ENCODE measurements around the gene SLX9.

SLX9 gene

DNA sequence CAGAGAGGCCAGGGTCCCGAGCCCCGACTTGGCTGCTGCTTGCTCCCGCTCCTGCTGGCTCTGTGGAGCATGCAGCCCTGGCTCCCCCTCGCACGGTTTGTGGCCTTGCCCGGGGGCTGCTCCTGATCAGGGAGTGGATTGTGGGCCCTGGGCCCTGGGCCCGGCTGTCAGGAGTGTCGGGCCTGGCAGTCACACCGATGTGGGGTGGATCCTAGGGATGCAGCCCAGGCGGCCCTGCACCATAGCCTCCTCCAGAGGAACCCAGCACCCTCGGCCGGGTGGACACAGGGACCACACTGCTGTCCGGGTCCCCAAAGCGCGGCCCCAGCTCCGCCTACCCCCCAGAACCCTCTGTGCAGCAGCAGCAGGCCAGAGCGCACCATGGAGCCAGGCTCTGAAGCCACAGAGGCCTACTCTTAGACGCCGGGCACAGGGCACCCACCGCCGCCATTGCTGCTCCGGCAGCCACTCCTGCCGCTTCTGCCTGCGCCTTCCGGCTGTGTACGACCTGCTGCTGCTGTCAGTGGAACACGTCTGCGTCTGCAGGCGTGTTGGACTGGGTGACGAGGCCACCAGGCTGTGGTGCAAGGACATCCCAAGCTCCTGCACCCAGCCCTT, 9.4 kb downstream of the SLX9 start:
- no peak for DNase-seq

DNA sequence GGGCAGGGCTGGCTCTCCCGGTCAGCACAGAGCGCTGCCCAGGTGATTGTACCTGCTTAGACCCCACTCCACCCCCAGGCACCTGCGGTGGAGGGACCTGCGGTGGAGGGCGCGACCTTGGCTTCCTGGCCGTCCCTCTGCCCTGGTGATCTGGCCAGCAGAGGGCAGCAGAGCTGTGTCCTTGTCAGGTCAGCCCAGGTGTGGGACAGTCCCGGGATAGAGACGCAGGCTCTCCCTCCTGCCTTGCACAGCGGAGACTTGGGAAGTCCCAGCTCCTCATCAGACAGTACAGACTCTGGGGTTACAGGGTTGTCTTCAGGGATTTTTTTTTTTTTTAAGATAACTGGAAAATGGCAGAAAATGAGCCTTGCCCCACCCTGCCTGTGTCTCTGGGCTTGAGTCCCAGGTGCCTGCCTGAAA, 10.0 kb downstream of the SLX9 start:
- DNase-seq: peak; percentile 85

DNA sequence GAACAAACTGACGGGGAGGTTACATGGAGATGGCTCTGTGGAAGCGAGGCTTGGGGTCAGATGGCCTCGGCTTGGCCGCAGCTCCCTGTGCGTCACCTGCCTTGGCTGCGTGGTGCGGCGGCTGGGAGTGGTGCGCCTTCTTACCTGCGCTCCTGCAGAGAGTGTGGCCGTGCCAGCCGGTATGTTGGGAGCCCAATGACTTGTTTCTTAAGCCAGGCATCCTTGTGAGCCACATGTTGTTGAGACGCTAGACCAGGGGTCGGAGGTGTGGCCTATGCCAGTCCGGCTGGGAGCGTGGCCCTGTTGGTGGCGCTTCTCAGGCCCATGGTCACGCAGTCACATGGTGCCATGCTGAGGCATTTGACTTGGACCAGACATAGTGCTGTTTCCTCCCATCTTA, 10.5 kb downstream of the SLX9 start:
- DNase-seq: no peak

DNA sequence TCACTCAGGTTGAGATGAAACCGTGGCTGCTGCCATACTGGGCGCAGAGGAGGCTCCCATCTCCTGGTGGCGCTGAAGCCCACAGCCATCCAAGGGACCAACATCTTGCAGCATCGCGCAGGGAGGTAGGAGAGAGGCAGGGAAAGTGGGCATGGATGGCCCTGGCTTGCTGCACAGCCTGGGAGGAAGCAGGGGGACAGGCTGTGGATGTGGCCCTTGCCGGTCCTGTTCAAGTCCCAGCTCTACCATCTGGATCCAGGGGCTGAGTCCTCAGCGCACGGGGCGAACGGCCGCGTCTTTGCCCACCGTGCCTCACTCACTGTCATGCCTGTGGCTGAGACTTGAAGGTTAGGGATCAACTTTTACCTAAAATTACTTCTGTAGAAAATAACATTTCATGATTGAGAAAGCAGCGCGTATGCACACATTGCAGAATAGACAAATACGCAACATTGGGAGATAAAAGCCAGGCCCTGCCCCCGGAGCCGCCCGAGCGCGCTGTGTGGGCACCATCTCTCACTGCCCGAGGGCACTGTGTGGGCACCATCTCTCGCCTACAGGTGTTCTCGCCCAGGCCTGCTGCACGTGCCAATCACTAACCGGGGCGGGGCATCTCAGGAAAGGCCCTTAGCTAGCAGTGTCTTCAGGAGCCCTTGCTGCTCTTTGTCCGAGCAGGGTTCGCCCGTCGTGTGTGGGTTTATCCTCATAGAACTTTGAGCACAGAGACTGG, 11.5 kb downstream of the SLX9 start:
- no peak for DNase-seq

DNA sequence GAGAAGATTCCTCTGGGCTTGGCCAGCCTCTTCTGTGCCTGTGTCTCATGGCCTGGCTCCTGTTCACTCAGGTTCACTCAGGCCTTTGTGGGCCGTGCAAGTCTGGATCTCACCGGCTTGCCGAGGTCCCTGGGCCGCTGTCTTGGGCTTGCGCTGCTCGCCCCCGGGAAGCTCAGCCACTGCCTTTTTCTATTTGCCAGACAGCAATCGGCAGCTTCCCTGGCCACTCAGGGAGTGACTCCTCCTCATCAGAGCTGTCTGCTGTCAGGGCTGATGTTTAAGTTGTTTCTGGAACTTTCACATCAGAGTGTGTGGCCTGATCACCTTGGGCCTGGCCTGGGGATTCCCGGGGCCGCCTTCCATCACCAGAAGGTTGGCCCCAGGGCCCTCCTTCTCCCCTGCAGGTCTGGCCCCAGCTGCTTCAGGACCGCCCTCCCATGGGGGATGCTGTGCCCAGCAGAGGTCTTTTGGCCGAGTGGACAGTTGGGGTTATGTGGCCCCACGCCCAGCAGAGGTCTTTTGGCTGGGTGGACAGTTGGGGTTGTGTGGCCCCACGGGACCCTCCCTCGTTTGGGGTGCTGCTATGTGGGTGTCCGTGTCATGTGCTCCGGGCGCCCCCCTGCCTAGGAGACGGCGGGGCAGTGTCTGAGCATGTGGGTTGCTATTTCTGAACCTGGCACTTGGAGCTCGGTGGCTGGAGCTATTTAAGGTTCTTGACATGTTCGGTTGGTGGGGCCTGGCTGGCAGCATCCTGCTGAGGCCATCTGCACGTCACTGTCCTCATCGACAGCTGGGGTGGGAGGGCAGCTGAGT, 12.5 kb downstream of the SLX9 start:
- no peak for DNase-seq

DNA sequence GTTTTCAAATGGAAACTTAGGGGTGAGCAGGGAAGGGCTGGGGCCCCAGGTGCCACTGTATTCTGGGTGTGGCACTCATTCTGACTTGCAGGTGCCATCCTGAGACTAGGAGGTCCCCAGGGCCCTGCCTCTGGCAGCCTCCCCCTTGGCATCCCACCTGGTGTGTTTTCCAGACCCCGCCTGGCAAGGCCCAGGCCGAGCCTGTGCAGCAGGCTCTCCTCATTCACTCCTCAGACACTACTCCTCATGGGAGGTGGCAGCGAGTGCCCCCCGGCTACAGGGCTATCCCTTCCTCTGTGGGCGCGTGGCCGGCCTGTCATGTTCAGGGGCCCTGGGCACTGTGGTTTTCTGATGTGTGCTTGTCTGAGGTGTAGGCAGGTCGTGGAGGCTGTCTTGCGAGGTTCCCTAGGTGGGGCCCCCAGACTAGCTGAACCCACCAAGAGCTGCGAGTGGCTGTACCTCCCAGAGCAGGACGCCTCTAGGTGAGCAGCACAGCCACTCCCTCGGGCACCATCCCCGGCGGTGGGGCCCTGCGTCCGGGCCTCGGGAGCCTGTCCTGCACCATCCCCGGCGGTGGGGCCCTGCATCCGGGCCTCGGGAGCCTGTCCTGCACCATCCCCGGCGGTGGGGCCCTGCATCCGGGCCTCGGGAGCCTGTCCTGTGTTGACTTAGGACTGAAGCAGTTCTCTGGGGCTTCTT, 13.2 kb downstream of the SLX9 start:
- no peak for DNase-seq

DNA sequence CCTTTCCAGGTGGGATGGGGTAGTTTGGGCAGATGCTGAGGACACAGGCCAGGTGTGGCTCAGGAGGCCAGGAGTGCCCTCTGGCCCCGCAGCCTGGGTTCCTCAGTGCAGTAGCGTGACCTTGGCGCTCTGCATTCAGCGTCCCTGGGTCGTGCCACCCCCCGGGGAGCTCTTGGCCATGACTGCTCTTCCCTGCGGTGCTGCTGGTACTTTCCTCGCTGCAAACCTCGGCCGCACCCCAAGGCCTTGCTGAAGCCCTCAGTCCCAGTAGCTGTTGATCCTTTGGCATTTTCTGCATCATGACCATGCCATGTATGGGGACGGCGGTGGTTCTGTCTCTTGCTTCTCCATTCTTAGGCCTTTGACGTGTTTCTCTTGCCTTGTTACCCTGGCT, 13.8 kb downstream of the SLX9 start:
- no peak for DNase-seq

DNA sequence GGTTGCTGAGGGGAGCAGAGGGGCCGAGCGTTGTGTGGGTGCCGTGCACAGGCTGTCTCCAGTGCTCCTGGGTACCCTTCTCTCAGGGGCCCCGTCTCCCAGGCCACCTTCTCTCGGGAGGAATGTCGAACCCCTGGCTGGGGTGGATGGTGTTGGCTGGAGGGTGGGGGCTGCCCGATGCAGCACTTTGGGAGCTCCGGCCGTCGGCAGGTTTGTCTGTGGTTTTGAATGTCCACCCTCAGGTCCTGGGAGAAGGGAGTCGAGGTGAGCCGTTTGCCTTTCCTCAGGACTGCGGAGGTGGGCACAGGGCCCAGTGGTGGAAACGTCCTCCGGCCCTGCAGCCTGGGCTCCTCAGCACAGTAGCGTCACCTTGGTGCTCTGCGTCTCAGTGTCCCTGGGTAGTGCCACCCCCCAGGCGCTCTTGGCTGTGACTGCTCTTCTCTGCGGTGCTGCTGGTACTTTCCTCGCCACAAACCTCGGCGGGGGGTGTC, 14.5 kb downstream of the SLX9 start:
- no peak for DNase-seq

DNA sequence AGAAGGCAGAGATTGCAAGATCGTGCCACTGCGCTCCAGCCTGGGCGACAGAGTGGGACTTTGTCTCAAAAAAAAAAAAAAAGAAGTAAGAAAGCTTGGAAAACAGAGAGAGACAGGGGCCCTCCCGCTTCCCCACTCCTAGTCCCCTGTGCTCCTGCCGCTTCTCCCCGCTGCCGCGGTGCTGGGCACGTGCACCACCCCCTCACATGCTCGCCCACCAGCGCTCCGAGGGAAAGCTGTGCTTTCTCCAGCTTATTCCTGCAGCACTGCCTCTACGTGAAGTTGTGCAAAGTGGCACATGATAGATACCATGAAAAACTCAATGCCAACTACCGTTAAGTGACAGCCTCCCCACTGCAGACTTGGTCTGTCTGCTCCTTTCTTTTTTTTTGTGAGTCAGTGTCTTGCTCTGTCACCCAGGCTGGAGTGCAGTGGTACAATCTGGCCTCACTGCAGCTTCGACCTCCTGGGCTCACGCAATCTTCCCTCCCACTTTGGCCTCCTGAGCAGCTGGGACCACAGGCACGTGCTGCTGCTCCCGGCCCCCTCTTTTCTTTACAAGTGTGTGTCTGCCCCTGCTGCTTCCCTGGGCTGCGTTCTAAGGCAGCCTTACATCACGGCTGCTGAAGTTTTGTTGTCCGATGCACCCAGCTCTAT, 15.4 kb downstream of the SLX9 start:
- no peak for DNase-seq

DNA sequence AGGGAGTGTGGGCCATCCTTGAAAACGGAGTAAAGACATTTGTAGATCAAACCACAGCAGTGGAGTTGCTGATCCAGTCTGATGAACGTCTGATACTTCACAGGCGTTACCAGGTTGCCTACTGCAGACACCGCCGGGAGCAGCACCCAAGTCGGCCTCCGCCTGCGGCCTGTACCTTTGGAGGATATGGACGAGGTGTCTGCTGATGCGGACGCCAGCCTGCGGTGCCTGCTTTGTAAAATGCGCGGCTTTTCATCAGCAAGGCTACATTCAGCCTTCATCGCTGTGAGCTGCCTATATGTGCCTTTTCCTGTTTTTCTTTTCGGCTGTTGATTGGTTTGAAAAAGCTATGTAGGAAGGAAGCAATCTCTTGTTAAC, 16.0 kb downstream of the SLX9 start:
- DNase-seq: no peak

DNA sequence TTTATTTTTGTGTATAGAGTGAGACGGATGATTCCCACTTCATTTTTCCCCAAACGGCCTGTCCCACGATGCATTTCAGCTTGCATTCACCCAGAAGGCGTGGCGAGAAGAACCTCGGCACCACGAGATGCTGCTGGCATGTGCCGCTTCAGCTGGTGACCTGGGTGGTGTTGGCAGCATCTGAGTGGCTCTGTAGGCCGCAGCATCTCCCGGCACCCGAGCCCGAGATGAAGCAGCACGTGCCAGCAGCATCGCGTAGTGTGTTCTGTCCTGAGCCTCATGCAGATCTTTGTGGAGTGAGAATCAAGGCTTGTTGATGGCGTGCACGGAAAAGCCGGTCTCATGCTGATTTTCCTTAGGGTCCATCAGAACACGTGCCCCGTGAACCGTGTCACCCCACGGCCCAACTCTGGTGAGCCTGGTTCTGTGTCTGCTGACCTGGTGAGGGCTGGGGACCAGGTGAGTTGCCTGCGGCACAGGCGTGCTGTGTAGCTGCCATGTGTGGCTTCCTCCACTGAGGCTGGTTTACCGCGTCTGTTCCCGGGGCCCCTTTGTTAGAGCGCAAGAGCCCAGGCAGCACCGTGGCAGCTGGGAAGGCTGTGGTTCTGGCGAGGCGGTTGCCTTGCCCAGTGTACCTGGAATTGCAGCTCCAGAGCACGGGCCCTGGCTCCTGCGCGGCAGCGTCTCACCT, 16.7 kb downstream of the SLX9 start:
- DNase-seq: no peak

DNA sequence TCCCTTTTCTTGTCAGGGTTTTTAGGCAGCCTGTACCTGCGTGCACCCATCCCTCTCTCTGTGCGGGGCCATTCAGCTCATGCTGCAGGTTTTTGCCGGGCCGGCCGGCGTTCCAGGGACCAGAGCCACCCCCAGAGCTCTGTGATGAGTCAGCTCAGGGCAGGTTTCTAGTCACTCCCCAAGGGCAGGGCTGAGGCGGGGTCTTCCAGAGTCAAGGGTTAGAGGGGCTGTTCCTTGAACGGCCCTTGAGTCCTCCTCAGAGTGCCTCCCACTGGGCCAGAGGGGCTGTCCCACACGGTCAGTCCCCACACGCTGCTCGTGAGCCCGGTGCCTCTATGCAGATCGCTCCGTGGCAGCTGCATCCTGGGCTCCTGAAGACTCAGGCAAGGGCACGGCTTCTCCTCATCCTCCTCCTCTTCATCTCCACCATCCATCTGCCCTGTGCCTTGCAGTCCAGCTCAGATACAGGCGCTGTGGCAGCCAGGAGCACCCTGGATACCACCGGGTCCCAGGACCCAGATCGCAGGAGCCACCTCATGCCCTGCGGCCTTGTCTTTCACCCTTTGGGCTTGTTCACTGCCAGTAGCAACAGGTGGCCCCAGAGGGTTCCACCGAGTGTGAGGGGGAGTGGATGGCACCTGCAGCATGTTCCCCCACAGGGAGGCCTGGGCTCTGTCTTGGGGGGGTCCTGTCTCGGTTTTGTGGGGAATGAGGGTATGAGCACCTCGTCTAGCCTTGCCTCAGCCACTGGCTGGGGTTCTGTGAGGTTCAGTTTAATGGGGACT, 17.4 kb downstream of the SLX9 start:
- no peak for DNase-seq

DNA sequence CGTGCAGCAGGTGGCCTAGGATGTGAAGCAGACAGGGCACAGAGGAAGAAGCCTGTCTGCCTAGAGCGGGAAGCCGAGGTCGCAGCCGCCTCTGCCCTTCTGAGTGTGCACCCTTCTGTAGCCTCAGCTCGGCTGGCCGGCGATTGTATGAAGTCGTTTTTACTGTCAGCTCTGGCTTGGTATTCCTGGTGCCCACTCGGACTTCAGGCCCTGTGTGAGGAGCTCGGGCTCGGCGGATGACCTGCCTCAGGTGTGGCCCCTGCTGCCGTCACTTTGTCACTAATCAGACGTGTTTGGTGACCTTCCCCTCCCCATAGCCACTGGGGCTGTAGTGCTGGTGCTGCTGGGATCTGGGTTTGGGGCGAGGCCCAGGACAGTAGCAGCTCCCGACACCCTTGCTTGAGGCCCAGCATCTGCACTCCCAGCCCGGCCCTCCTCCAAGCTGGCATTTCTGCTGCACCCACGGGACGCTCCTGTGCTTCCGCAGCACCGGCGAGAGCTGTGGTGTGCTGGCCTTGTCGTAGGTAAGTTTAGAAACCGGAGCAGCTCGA, 18.1 kb downstream of the SLX9 start:
- no peak for DNase-seq

DNA sequence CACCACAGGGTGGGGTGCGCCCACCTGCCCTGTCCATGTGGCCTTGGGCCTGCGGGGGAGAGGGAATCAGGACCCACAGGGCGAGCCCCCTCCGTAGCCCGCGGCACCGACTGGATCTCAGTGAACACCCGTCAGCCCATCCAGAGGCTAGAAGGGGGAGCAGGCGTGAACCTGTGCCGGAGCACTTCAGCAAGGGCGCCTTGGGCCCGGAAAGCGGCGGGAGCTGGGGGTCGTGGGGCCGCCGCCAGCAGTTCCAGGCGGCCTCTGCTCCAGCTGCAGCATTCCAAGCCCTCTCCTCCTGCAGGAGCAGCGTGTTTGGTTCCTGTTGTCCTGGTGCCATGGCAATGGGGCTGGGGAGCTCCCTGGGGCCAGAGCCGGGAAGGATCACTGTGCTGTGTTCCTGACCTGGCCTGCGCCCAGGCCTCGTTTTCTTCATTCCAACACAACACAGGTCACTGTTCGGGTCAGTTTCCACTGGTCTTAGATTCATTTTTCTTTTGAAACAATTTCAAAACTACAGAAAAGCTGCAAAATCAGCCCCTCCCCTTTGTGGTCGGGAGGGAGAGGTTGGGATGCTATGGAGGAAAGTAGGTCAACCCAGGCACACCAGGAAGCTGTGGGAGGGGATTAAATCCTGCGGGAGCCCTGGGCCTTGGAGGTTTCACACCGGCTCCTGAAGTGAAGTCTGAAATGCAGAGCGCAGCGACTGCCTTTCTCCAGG, 18.8 kb downstream of the SLX9 start:
- DNase-seq: no peak

DNA sequence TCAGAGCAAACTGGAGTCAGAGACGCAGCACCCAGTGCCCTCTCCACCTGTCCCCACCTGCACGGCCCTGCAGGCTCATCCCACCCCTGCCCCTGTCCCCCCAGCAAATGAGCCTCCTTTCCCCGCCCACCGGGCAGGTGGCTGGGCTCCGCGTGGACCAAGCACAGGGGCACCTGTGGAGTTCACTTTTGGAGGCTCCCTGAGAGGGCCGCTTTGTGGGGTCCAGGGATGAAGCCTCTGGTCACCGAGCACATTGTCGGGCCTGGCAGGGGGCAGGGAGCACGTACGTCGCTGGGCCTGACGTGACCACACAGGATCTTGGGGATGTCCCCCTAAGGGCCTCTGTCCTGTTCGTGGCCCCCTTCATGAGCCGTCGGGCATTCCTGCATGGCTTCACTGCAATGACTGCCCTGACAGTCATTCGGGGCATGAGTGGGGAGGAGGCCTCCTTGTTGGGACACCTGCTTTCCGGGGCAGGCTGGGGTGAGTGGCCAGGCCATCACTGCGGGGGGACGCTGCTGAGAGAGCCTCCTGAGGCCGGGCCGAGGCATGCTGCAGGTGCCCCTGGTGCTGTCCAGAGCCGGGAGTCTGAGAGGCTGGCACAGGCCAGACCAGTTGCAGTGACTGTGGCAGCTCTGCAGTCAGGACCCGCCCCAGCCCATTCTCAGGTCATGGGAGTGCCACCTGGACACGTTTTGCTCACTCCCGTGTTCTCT, 19.7 kb downstream of the SLX9 start:
- no peak for DNase-seq

DNA sequence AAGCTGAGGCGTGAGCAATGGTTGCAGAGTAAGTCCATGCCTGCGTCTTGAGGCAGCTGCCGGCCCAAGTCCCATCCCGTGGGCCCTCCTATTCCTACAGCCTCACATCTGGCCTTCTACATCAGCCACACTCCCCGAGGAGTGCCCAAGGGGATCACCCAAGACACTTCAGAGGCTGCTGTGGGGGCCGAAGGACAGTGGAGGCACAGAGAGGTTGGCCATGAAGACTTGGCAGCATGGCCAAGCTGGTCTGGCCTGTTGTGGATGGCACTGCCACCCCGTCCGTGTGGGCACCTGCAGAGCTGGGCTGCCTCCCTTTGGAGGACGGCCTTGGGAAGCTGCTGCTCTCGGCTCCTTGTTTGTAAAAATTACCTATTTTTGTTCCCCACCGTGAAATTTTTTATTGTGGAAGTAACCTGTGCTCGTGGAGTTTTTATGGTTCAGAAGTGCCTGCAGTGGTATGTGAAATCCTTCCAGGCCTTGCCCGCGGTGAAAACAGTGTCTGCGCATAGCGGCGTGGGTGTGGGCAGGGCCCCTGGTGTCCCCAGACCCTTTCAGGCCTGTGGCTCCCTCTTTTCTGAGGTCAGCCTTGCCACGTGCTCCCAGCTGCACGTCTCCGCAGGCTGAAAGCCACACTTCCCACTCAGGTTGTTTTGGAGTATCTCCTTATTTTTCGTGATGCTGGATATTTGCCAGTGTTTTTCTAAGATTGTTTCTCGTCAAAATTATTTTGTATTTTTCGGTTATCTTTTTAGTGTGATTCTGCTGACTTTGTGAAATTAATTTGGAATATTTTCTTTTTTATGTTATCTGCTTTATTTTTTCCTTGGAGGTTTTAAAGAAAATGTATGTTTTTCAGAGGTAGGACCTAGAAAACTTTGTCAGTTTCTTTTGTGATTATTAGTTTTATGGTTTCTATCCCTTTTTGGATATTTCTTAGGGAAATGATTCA, 20.6 kb downstream of the SLX9 start:
- no peak for DNase-seq

DNA sequence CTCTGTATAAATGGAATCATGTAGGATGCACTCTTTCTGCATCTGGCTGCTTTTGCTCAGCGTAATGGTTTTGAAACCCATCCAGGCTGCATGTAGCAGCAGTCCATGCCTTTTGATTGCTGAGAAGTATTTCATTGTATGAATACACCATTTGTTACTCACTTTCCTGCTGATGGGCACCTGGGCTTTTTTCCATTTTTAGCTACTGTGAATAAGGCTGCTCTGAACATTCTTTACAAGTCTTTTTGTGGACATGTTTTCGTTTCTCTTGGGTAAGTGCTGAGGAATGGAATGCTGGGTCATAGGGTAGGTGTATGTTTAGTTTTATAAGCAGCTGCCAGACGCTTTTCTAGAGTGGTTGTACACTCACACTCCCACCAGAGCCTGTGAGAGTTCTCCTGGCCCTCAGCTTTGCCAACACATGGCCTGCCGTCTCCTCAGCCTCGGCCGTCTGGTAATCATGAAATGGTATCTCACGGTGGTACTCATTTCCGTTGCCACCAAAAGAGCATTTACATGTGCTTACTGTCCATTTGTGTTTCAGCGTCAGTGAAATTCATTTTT, 22.7 kb downstream of the SLX9 start:
- no peak for DNase-seq

DNA sequence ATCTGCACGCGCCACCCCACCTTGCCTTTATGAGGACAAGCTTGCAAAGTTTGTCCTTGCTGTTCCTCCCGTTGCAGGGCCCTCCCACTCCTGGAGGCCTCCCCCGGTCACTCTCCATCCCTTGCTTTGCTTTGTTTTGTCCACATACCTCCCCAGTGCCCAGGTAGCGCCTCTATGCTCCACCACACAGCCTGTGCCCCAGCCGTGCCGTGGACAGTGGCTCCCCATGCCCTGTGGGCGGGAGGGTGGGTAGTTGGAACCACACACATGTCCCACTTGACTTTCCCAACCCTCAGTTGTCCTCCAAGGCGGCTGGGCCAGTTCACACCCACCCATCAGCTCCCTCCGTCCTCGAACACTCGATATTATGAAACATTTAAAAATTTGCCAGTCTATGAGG, 24.6 kb downstream of the SLX9 start:
- no peak for DNase-seq

Measured in stimulated activated CD4-positive, alpha-beta T cell treated with anti-CD3 and anti-CD28 coated beads, Interleukin-2, amount 100 ng/mL, for 48 hours (primary cell).